ES-I3 (cell line): ENCODE data around the gene URB2.
"Not testable (repeated sequence)": the region's sequence is repeated elsewhere in the genome, so short reads cannot be mapped to it uniquely, and the experiment has no call there.

Source experiments
- H3K36me3 ChIP-seq: 2 replicates; pipeline ENCODE4 v1.6.1; 2013; ENCODE audit warnings: mild to moderate bottlenecking, low read length, control low read depth, moderate library complexity; ENCODE audit not compliant: insufficient read depth
- H3K4me1 ChIP-seq: 2 replicates; pipeline ENCODE4 v1.6.1; 2013; ENCODE audit warnings: mild to moderate bottlenecking, control low read depth, low read length; ENCODE audit not compliant: insufficient read depth
- H3K9ac ChIP-seq: 2 replicates; pipeline ENCODE4 v1.6.1; 2013; ENCODE audit warnings: low read depth, mild to moderate bottlenecking, low read length, moderate library complexity
- H3K9me3 ChIP-seq: 2 replicates; pipeline ENCODE4 v1.6.1; 2013; ENCODE audit warnings: mild to moderate bottlenecking, low read length, moderate library complexity; ENCODE audit not compliant: control insufficient read depth, insufficient read depth

Gene URB2

GRCh38 chr1:229625915-229626831 lies at the start of gene URB2, which contains the start of gene TAF5L:
TSS of gene URB2 (plus strand) at chr1:229626247. CDS start at chr1:229627634, 1,387 bp downstream.
TSS of gene TAF5L (minus strand) at chr1:229626122. CDS start at chr1:229614482, 11,640 bp downstream.
- Histone ChIP-seq H3K36me3 (0 out of 2 replicates have a peak, but pooled peaks cover 6% of the 10 kb centered on the region), H3K4me1 (peaks cover 13% of the 10 kb centered on the region; the same call in 1 of the 2 replicates), H3K9me3 (no peaks in the 10 kb centered on the region), H3K9ac (peak within 1 kb of the TSS; percentile 98)

GRCh38 chr1:229578168-229579058 lies 47.6 kb upstream of the URB2 start:
- Histone ChIP-seq H3K9me3 (no peaks in the 10 kb centered on the region), H3K36me3 (no peaks in the 10 kb centered on the region), H3K9ac (no peak overlapping the region; the same call in 1 of the 2 replicates), H3K4me1 (peaks cover 12% of the 10 kb centered on the region)

GRCh38 chr1:229579059-229579673 lies 46.9 kb upstream of the URB2 start:
- Histone ChIP-seq H3K9ac (peak overlapping the region; percentile 8; the same call in 1 of the 2 replicates), H3K4me1 (peaks cover 12% of the 10 kb centered on the region), H3K36me3 (no peaks in the 10 kb centered on the region), H3K9me3 (no peaks in the 10 kb centered on the region)

GRCh38 chr1:229581485-229581884 lies 44.6 kb upstream of the URB2 start:
- Histone ChIP-seq H3K9ac (no peak overlapping the region), H3K36me3 (no peaks in the 10 kb centered on the region), H3K9me3 (no peaks in the 10 kb centered on the region), H3K4me1 (peaks cover 12% of the 10 kb centered on the region)

- Histone ChIP-seq H3K4me1 (peaks cover 12% of the 10 kb centered on the region), H3K9me3 (no peaks in the 10 kb centered on the region), H3K9ac (no peak overlapping the region), H3K36me3 (no peaks in the 10 kb centered on the region)
Observed at GRCh38 chr1:229582011-229582694, 43.9 kb upstream of the URB2 start.

GRCh38 chr1:229582715-229583114 lies 43.3 kb upstream of the URB2 start:
- Histone ChIP-seq H3K36me3 (no peaks in the 10 kb centered on the region), H3K9me3 (no peaks in the 10 kb centered on the region), H3K4me1 (peaks cover 12% of the 10 kb centered on the region), H3K9ac (no peak overlapping the region)

- no peaks in the 10 kb centered on the region for H3K4me1 ChIP-seq
Observed at GRCh38 chr1:229585338-229585737, 40.7 kb upstream of the URB2 start.

GRCh38 chr1:229590119-229590518 lies 35.9 kb upstream of the URB2 start:
- H3K9me3 ChIP-seq, result no peaks in the 10 kb centered on the region
- no peaks in the 10 kb centered on the region for H3K4me1 ChIP-seq
- no peak overlapping the region for H3K9ac ChIP-seq
- H3K36me3 ChIP-seq, result peaks cover 5% of the 10 kb centered on the region; the same call in 1 of the 2 replicates

More at GRCh38 chr1:229585338-229585737, 40.7 kb upstream of the URB2 start:
- H3K9ac ChIP-seq, result no peak overlapping the region
- H3K36me3 ChIP-seq, result no peaks in the 10 kb centered on the region
- no peaks in the 10 kb centered on the region for H3K9me3 ChIP-seq

- Histone ChIP-seq H3K9me3 (no peaks in the 10 kb centered on the region), H3K4me1 (no peaks in the 10 kb centered on the region), H3K36me3 (peaks cover 5% of the 10 kb centered on the region; the same call in 1 of the 2 replicates), H3K9ac (no peak overlapping the region)
Observed at GRCh38 chr1:229593800-229594199, 32.2 kb upstream of the URB2 start.

- H3K9me3 ChIP-seq, result no peaks in the 10 kb centered on the region
- H3K9ac ChIP-seq, result no peak overlapping the region
- H3K36me3 ChIP-seq, result peaks cover 5% of the 10 kb centered on the region; the same call in 1 of the 2 replicates
- H3K4me1 ChIP-seq, result no peaks in the 10 kb centered on the region
Observed at GRCh38 chr1:229594227-229595008, 31.6 kb upstream of the URB2 start.

GRCh38 chr1:229595876-229596275 lies 30.2 kb upstream of the URB2 start:
- not testable (repeated sequence) for H3K9me3 ChIP-seq, H3K9ac ChIP-seq, H3K36me3 ChIP-seq, H3K4me1 ChIP-seq

GRCh38 chr1:229596925-229597699 lies 28.9 kb upstream of the URB2 start:
- Histone ChIP-seq H3K4me1 (peaks cover 7% of the 10 kb centered on the region; the same call in 1 of the 2 replicates), H3K9me3 (no peaks in the 10 kb centered on the region), H3K36me3 (peaks cover 8% of the 10 kb centered on the region; the same call in 1 of the 2 replicates), H3K9ac (no peak overlapping the region)
